Natural killer cell (primary cell): Measurements from ENCODE around the gene FUT9. TPM values are rescaled to one million over a fixed set of nuclear protein-coding genes. Genes with fewer than 3 reads are reported as not detected.

ENCODE experiments used
- ATAC-seq, 3 donors: fragments of 150-1000 bp in 2 of 3; fragments of 200-7000 bp in 1 of 3; cut with Tn5 transposase; 1 replicate in 1 of 3; 2 replicates in 2 of 3; pipeline ENCODE4 v1.10.0; 2021; ENCODE audit warnings: mild to moderate bottlenecking in 2 of 3, moderate library complexity in 2 of 3
- DNase-seq, 2 donors: peaks; one replicate each; pipeline versions ENCODE4 v3.0.0 to v3.0.0-alpha.2; 2013 to 2021; ENCODE audit warnings: mixed read lengths in 1 of 2
- H3K27ac ChIP-seq: one replicate; pipeline ENCODE4 v1.5.1; 2013; ENCODE audit warnings: mild to moderate bottlenecking, low read length
- H3K27me3 ChIP-seq: one replicate; pipeline ENCODE4 v1.6.1; 2013; ENCODE audit warnings: low read length; ENCODE audit not compliant: control insufficient read depth, insufficient read depth
- H3K36me3 ChIP-seq: one replicate; pipeline ENCODE4 v1.6.1; 2013; ENCODE audit warnings: low read length; ENCODE audit not compliant: control insufficient read depth, insufficient read depth
- H3K4me1 ChIP-seq: one replicate; pipeline ENCODE4 v1.6.1; 2013; ENCODE audit warnings: low read length; ENCODE audit not compliant: control insufficient read depth, insufficient read depth
- H3K4me3 ChIP-seq: one replicate; pipeline ENCODE4 v1.5.1; 2013; ENCODE audit warnings: low read length
- H3K9me3 ChIP-seq: one replicate; pipeline ENCODE4 v1.6.1; 2013; ENCODE audit warnings: low read length; ENCODE audit not compliant: control insufficient read depth, insufficient read depth
- H3K27ac Mint-ChIP-seq, 2 donors: one replicate each; pipeline ENCODE4 v1.8.0; 2022; ENCODE audit warnings: mild to moderate bottlenecking in 2 of 2, mixed read lengths in 2 of 2, moderate library complexity in 1 of 2
- H3K27me3 Mint-ChIP-seq, 2 donors: one replicate each; pipeline ENCODE4 v1.8.0; 2022; ENCODE audit warnings: low read depth in 2 of 2, mixed read lengths in 2 of 2
- H3K36me3 Mint-ChIP-seq: one replicate; pipeline ENCODE4 v1.8.0; 2022; ENCODE audit warnings: mixed read lengths
- H3K4me1 Mint-ChIP-seq, 2 donors: one replicate each; pipeline ENCODE4 v1.8.0; 2022; ENCODE audit warnings: mixed read lengths in 2 of 2
- H3K4me3 Mint-ChIP-seq: one replicate; pipeline ENCODE4 v1.8.0; 2022; ENCODE audit warnings: mild to moderate bottlenecking, moderate library complexity, mixed read lengths
- H3K9me3 Mint-ChIP-seq, 2 donors: one replicate each; pipeline ENCODE4 v1.8.0; 2022; ENCODE audit warnings: mixed read lengths in 2 of 2
- CTCF ChIP-seq: fragments of 200-600 bp; IDR thresholded peaks from one replicate; pipeline ENCODE4 v1.8.0; 2022; ENCODE audit warnings: antibody characterized with exemption
- WGBS: methylation state at CpG from one replicate; pipeline ENCODE4 v1.1.7; 2013; ENCODE audit warnings: missing lambda C conversion rate; ENCODE audit not compliant: insufficient coverage; 5-methylcytosine and 5-hydroxymethylcytosine counted together
- intact Hi-C: fragments of 100-400 bp; cut with micrococcal nuclease; formaldehyde crosslinking; loops from one replicate; pipeline ENCODE4 v1.14.2; 2022
- total RNA-seq, 4 donors: library from RNA; stranded (reverse); fragments of 120-200 nt in 1 of 4; gene quantifications; one replicate each; pipeline versions ENCODE4 v1.2.3 to v1.2.4, GENCODE V29; 2013 to 2022

Gene FUT9
- total RNA-seq, 3 donors from 2014 or later (not counting 1 experiment from before 2014, with no cell fraction given) = not detected

DNA sequence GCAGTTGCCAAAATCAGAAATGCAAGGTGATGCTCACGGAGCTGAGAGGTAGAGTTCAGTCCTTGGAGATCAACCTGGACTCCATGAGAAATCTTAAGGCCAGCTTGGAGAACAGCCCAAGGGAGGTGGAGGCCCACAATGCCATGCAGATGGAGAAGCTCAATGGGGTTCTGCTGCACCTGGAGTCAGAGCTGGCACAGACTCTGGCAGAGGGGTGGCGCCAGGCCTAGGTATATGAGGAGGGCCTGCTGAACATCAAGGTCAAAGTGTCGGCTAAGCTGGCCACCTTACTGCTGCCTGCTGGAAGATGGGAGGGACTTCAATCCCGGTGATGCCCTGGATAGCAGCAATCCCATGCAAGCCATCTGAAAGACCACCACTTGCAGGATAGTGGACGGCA is 23.9 kb upstream of the FUT9 start:
- Mint-ChIP-seq H3K4me3 (no peak overlapping the region), H3K27me3 (no peaks in the 10 kb centered on the region), H3K9me3 (peaks cover 6 to 23% of the 10 kb centered on the region in 2 donors), H3K36me3 (peaks cover 11% of the 10 kb centered on the region), H3K4me1 (no peaks in the 10 kb centered on the region), H3K27ac (no peak overlapping the region)
- H3K27me3 ChIP-seq = no peaks in the 10 kb centered on the region
- no peak overlapping the region for H3K27ac ChIP-seq
- DNase-seq = no peak
- intact Hi-C loops = no loop called here
- no peaks in the 10 kb centered on the region for H3K4me1 ChIP-seq
- peaks cover 18% of the 10 kb centered on the region for H3K9me3 ChIP-seq
- no peak for TF ChIP-seq CTCF
- H3K36me3 ChIP-seq = no peaks in the 10 kb centered on the region
- no peak overlapping the region for H3K4me3 ChIP-seq
- 90% methylated on average over 5 of the region's 5 CpGs for WGBS
- no peak for ATAC-seq

GRCh38 chr6:95994151-95994550 is 21.6 kb upstream of the FUT9 start:
- Mint-ChIP-seq H3K36me3 (peaks cover 11% of the 10 kb centered on the region), H3K27ac (no peak overlapping the region), H3K4me3 (no peak overlapping the region), H3K27me3 (no peaks in the 10 kb centered on the region), H3K4me1 (no peaks in the 10 kb centered on the region), H3K9me3 (peaks cover 10 to 27% of the 10 kb centered on the region in 2 donors)
- TF ChIP-seq CTCF = no peak
- Histone ChIP-seq H3K9me3 (peaks cover 18% of the 10 kb centered on the region), H3K27ac (no peak overlapping the region), H3K4me1 (no peaks in the 10 kb centered on the region), H3K36me3 (no peaks in the 10 kb centered on the region), H3K27me3 (no peaks in the 10 kb centered on the region), H3K4me3 (no peak overlapping the region)
- ATAC-seq = no peak
- 86% methylated on average over 3 of the region's 4 CpGs for WGBS
- no peak for DNase-seq
- intact Hi-C loops = no loop called here

DNA sequence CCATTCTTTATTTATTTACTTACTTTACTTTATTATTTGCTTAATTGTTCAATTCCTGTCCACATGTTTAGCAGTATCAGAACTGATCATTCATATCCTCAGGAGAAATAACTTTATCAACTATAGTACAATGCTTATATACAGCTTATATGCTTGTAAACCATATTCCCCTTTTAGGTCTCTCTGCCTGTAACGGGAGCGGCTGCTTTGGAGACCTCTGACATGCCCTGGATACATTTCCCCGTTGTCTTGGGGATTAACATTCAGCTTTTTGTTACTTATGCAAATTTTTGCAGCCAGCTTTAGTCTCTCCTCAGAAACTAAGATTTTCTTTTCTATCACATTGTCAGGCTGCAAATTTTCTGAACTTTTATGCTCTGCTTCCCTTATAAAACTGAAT is 17.6 kb upstream of the FUT9 start:
- Histone ChIP-seq H3K36me3 (no peaks in the 10 kb centered on the region), H3K4me3 (no peak overlapping the region), H3K4me1 (no peaks in the 10 kb centered on the region), H3K9me3 (no peaks in the 10 kb centered on the region), H3K27ac (no peak overlapping the region), H3K27me3 (no peaks in the 10 kb centered on the region)
- no peaks in the 10 kb centered on the region for H3K4me1 Mint-ChIP-seq
- DNase-seq (no peak), ATAC-seq (no peak)
- H3K27me3 Mint-ChIP-seq = no peaks in the 10 kb centered on the region
- WGBS = 79% methylated on average over 3 of the region's 3 CpGs
- no peak overlapping the region for H3K27ac Mint-ChIP-seq
- peaks cover 19 to 22% of the 10 kb centered on the region in 2 donors for H3K9me3 Mint-ChIP-seq
- H3K4me3 Mint-ChIP-seq = no peak overlapping the region
- intact Hi-C loops = no loop called here
- TF ChIP-seq CTCF = no peak
- no peaks in the 10 kb centered on the region for H3K36me3 Mint-ChIP-seq

GRCh38 chr6:96001891-96002575 is 13.7 kb upstream of the FUT9 start:
- H3K27ac Mint-ChIP-seq = no peak overlapping the region
- H3K27me3 ChIP-seq = no peaks in the 10 kb centered on the region
- no peaks in the 10 kb centered on the region for H3K36me3 Mint-ChIP-seq
- H3K27me3 Mint-ChIP-seq = no peaks in the 10 kb centered on the region
- WGBS = 86% methylated on average over 8 of the region's 8 CpGs
- intact Hi-C loops = no loop called here
- H3K27ac ChIP-seq = no peak overlapping the region
- no peaks in the 10 kb centered on the region for H3K36me3 ChIP-seq
- H3K9me3 Mint-ChIP-seq = peaks cover 20 to 22% of the 10 kb centered on the region in 2 donors
- no peak overlapping the region for H3K4me3 Mint-ChIP-seq
- DNase-seq (no peak), ATAC-seq (no peak)
- H3K4me1 Mint-ChIP-seq = no peaks in the 10 kb centered on the region
- no peak overlapping the region for H3K4me3 ChIP-seq
- no peaks in the 10 kb centered on the region for H3K4me1 ChIP-seq
- no peaks in the 10 kb centered on the region for H3K9me3 ChIP-seq
- TF ChIP-seq CTCF = no peak
